HepG2 (cell line): Measurements from ENCODE around the gene PLEKHH3.

Experiments
- DNMT3B ChIP-seq: conservative IDR thresholded peaks from 2 replicates; pipeline ENCODE4 v1.6.1; 2016; ENCODE audit warnings: missing biosample characterization, control low read depth
- KLF6 ChIP-seq: IDR thresholded peaks from 2 replicates; pipeline ENCODE4 v1.8.0; 2016; ENCODE audit warnings: missing biosample characterization, missing genetic modification reagents
- MED1 ChIP-seq: sonication (generic); formaldehyde crosslinking; IDR thresholded peaks from 2 replicates; pipeline ENCODE4 v1.4.0; 2020; ENCODE audit warnings: missing genetic modification reagents
- POLR2A ChIP-seq, 2 experiments: IDR thresholded peaks; 2 replicates each; pipeline ENCODE4 v1.6.1; 2011; ENCODE audit warnings: low read depth in 2 of 2, low read length in 2 of 2, mild to moderate bottlenecking in 1 of 2, moderate library complexity in 1 of 2; ENCODE audit not compliant: insufficient read depth in 1 of 2
- POLR2AphosphoS2 ChIP-seq: IDR thresholded peaks from 2 replicates; pipeline ENCODE4 v1.6.1; 2011; ENCODE audit warnings: low read depth, low read length, improper control_type of control experiment
- POLR2AphosphoS5 ChIP-seq: IDR thresholded peaks from 2 replicates; pipeline ENCODE4 v1.6.1; 2012; ENCODE audit warnings: low read depth, low read length
- PRPF4 ChIP-seq: fragments of 200-400 bp; formaldehyde crosslinking; IDR thresholded peaks from 2 replicates; pipeline ENCODE4 v1.6.1; 2016; ENCODE audit warnings: low read length, low read depth; ENCODE audit not compliant: poor library complexity, severe bottlenecking
- SP1 ChIP-seq, 2 experiments: fragments of 450-650 bp in 1 of 2; sonication (generic) in 1 of 2; formaldehyde crosslinking in 1 of 2; IDR thresholded peaks; 2 replicates each; pipeline versions ENCODE4 v1.4.0 to v1.6.1; 2016 to 2020; ENCODE audit warnings: missing genetic modification reagents in 1 of 2
- SRY ChIP-seq: sonication (generic); formaldehyde crosslinking; IDR thresholded peaks from 2 replicates; pipeline ENCODE4 v1.8.0; 2022; ENCODE audit warnings: mild to moderate bottlenecking, missing genetic modification reagents
- TF ChIP-seq, protein P1 (sequence below): sonication (generic); formaldehyde crosslinking; IDR thresholded peaks from 2 replicates; pipeline ENCODE4 v1.4.0; 2020; ENCODE audit warnings: low read depth, missing genetic modification reagents
- TF ChIP-seq, protein P2 (sequence below): IDR thresholded peaks from 2 replicates; pipeline ENCODE4 v1.6.1; 2012; ENCODE audit warnings: inconsistent platforms
- TF ChIP-seq, protein P3 (sequence below): IDR thresholded peaks from 2 replicates; pipeline ENCODE4 v1.6.1; 2016; ENCODE audit warnings: missing compliant biosample characterization, missing genetic modification reagents, borderline replicate concordance
- TF ChIP-seq, protein P4 (sequence below): sonication (generic); formaldehyde crosslinking; IDR thresholded peaks from 2 replicates; pipeline ENCODE4 v1.4.0; 2020; ENCODE audit warnings: missing genetic modification reagents
- TF ChIP-seq, protein P5 (sequence below): sonication (generic); formaldehyde crosslinking; IDR thresholded peaks from 2 replicates; pipeline ENCODE4 v1.5.1; 2020; ENCODE audit warnings: mild to moderate bottlenecking, missing genetic modification reagents, borderline replicate concordance

DNA sequence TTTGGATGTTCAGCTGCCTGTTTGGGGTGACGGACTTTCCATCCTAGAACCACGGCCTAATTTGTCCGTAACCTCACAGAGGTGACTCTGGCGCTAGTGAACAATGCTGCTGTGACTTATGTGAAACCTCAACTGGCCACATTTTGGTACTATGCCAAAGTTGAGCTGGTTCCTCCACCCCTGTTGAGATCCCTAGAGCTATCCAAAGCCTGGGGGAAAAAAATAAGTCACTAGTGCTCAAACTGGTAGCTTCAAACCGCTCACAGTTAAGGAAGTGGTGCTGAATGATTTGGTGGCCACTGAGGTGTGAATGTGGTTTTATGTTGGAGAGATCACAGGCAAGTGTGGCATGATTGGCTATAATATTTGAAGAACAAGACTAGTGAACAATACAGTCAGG lies 29.0 kb downstream of the PLEKHH3 start:
- TF ChIP-seq SP1 (IDR thresholded peaks at IDR 0.05), result no peak
- no peak for TF ChIP-seq SP1 (CRISPR knock-in tag; IDR thresholded peaks at IDR 0.05)
- TF ChIP-seq POLR2A (IDR thresholded peaks at IDR 0.05; ENCODE audit: insufficient read depth in 1 of 2, low read depth in 2 of 2, low read length in 2 of 2), result no peak
- no peak for TF ChIP-seq KLF6 (CRISPR knock-in tag)
- TF ChIP-seq, protein P1, sequence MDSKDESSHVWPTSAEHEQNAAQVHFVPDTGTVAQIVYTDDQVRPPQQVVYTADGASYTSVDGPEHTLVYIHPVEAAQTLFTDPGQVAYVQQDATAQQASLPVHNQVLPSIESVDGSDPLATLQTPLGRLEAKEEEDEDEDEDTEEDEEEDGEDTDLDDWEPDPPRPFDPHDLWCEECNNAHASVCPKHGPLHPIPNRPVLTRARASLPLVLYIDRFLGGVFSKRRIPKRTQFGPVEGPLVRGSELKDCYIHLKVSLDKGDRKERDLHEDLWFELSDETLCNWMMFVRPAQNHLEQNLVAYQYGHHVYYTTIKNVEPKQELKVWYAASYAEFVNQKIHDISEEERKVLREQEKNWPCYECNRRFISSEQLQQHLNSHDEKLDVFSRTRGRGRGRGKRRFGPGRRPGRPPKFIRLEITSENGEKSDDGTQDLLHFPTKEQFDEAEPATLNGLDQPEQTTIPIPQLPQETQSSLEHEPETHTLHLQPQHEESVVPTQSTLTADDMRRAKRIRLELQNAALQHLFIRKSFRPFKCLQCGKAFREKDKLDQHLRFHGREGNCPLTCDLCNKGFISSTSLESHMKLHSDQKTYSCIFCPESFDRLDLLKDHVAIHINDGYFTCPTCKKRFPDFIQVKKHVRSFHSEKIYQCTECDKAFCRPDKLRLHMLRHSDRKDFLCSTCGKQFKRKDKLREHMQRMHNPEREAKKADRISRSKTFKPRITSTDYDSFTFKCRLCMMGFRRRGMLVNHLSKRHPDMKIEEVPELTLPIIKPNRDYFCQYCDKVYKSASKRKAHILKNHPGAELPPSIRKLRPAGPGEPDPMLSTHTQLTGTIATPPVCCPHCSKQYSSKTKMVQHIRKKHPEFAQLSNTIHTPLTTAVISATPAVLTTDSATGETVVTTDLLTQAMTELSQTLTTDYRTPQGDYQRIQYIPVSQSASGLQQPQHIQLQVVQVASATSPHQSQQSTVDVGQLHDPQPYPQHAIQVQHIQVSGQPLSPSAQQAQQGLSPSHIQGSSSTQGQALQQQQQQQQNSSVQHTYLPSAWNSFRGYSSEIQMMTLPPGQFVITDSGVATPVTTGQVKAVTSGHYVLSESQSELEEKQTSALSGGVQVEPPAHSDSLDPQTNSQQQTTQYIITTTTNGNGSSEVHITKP, result no peak
- TF ChIP-seq DNMT3B (CRISPR knock-in tag), result no peak
- no peak for TF ChIP-seq MED1 (CRISPR knock-in tag)
- TF ChIP-seq, protein P2, sequence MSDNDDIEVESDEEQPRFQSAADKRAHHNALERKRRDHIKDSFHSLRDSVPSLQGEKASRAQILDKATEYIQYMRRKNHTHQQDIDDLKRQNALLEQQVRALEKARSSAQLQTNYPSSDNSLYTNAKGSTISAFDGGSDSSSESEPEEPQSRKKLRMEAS, result no peak
- TF ChIP-seq PRPF4, result no peak
- TF ChIP-seq, protein P3, sequence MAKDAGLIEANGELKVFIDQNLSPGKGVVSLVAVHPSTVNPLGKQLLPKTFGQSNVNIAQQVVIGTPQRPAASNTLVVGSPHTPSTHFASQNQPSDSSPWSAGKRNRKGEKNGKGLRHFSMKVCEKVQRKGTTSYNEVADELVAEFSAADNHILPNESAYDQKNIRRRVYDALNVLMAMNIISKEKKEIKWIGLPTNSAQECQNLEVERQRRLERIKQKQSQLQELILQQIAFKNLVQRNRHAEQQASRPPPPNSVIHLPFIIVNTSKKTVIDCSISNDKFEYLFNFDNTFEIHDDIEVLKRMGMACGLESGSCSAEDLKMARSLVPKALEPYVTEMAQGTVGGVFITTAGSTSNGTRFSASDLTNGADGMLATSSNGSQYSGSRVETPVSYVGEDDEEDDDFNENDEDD (CRISPR knock-in tag), result no peak
- TF ChIP-seq POLR2AphosphoS5, result no peak
- TF ChIP-seq, protein P4, sequence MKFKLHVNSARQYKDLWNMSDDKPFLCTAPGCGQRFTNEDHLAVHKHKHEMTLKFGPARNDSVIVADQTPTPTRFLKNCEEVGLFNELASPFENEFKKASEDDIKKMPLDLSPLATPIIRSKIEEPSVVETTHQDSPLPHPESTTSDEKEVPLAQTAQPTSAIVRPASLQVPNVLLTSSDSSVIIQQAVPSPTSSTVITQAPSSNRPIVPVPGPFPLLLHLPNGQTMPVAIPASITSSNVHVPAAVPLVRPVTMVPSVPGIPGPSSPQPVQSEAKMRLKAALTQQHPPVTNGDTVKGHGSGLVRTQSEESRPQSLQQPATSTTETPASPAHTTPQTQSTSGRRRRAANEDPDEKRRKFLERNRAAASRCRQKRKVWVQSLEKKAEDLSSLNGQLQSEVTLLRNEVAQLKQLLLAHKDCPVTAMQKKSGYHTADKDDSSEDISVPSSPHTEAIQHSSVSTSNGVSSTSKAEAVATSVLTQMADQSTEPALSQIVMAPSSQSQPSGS (CRISPR knock-in tag), result no peak
- no peak for TF ChIP-seq POLR2AphosphoS2
- no peak for TF ChIP-seq SRY (CRISPR knock-in tag)
- TF ChIP-seq, protein P5, sequence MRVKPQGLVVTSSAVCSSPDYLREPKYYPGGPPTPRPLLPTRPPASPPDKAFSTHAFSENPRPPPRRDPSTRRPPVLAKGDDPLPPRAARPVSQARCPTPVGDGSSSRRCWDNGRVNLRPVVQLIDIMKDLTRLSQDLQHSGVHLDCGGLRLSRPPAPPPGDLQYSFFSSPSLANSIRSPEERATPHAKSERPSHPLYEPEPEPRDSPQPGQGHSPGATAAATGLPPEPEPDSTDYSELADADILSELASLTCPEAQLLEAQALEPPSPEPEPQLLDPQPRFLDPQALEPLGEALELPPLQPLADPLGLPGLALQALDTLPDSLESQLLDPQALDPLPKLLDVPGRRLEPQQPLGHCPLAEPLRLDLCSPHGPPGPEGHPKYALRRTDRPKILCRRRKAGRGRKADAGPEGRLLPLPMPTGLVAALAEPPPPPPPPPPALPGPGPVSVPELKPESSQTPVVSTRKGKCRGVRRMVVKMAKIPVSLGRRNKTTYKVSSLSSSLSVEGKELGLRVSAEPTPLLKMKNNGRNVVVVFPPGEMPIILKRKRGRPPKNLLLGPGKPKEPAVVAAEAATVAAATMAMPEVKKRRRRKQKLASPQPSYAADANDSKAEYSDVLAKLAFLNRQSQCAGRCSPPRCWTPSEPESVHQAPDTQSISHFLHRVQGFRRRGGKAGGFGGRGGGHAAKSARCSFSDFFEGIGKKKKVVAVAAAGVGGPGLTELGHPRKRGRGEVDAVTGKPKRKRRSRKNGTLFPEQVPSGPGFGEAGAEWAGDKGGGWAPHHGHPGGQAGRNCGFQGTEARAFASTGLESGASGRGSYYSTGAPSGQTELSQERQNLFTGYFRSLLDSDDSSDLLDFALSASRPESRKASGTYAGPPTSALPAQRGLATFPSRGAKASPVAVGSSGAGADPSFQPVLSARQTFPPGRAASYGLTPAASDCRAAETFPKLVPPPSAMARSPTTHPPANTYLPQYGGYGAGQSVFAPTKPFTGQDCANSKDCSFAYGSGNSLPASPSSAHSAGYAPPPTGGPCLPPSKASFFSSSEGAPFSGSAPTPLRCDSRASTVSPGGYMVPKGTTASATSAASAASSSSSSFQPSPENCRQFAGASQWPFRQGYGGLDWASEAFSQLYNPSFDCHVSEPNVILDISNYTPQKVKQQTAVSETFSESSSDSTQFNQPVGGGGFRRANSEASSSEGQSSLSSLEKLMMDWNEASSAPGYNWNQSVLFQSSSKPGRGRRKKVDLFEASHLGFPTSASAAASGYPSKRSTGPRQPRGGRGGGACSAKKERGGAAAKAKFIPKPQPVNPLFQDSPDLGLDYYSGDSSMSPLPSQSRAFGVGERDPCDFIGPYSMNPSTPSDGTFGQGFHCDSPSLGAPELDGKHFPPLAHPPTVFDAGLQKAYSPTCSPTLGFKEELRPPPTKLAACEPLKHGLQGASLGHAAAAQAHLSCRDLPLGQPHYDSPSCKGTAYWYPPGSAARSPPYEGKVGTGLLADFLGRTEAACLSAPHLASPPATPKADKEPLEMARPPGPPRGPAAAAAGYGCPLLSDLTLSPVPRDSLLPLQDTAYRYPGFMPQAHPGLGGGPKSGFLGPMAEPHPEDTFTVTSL, result no peak
